DND-41 (cell line): ENCODE data around the gene PDE3B.

Experiments
- CTCF ChIP-seq: IDR thresholded peaks from 2 replicates; pipeline ENCODE4 v1.5.1; 2012; ENCODE audit warnings: borderline replicate concordance, low read length, moderate library complexity, mild to moderate bottlenecking; ENCODE audit not compliant: poor library complexity, severe bottlenecking; ENCODE audit errors: extremely low read depth
- EZH2 ChIP-seq: IDR thresholded peaks from 3 replicates; pipeline ENCODE4 v1.6.1; 2012; ENCODE audit warnings: borderline replicate concordance, low read depth, mild to moderate bottlenecking, moderate library complexity, low read length, inconsistent platforms; ENCODE audit not compliant: severe bottlenecking

GRCh38 chr11:14855890-14856289 is 212.3 kb downstream of the PDE3B start:
- TF ChIP-seq CTCF, result no peak
- TF ChIP-seq EZH2, result no peak
